Esophagus (tissue), 2 donors: ENCODE results near the gene NCOA1. TPM values are rescaled to one million over a fixed set of nuclear protein-coding genes. Genes with fewer than 3 reads are reported as not detected.
"Not testable (repeated sequence)": the region's sequence is repeated elsewhere in the genome, so short reads cannot be mapped to it uniquely, and the experiment has no call there.

Source experiments
- H3K27ac ChIP-seq, 2 donors: one replicate each; pipeline ENCODE4 v1.5.1; 2013; ENCODE audit warnings: low read depth in 2 of 2, mild to moderate bottlenecking in 2 of 2, inconsistent platforms in 1 of 2, low read length in 1 of 2, moderate library complexity in 1 of 2
- H3K27me3 ChIP-seq, 2 donors: one replicate each; pipeline ENCODE4 v1.6.1; 2013; ENCODE audit warnings: low read length in 2 of 2, control low read depth in 1 of 2, mild to moderate bottlenecking in 1 of 2; ENCODE audit not compliant: insufficient read depth in 2 of 2, control insufficient read depth in 1 of 2
- H3K36me3 ChIP-seq, 2 donors: one replicate each; pipeline ENCODE4 v1.6.1; 2013; ENCODE audit warnings: low read length in 1 of 2; ENCODE audit not compliant: control insufficient read depth in 2 of 2, insufficient read depth in 2 of 2
- H3K4me1 ChIP-seq, 2 donors: one replicate each; pipeline ENCODE4 v1.6.1; 2013; ENCODE audit warnings: low read length in 1 of 2; ENCODE audit not compliant: control insufficient read depth in 2 of 2, insufficient read depth in 2 of 2
- H3K4me3 ChIP-seq, 2 donors: one replicate each; pipeline ENCODE4 v1.5.1; 2013; ENCODE audit warnings: low read length in 2 of 2, mild to moderate bottlenecking in 2 of 2, low read depth in 1 of 2, moderate library complexity in 1 of 2
- H3K9me3 ChIP-seq, 2 donors: one replicate each; pipeline ENCODE4 v1.6.1; 2013; ENCODE audit warnings: mild to moderate bottlenecking in 2 of 2, low read depth in 1 of 2, low read length in 1 of 2, moderate library complexity in 1 of 2; ENCODE audit not compliant: control insufficient read depth in 2 of 2, insufficient read depth in 1 of 2
- WGBS, 2 donors: extraction: QIAGEN DNeasy Blood & Tissue Kit; methylation state at CpG; one replicate each; pipeline ENCODE4 v1.1.7; 2013; 5-methylcytosine and 5-hydroxymethylcytosine counted together
- polyA plus RNA-seq, 2 donors: library from polyadenylated mRNA; stranded (reverse); fragments of 200-250 nt; gene quantifications; one replicate each; pipeline ENCODE4 v1.2.3, GENCODE V29; 2013
- donor health status: healthy with polysubstance abuse.
- donor health status: Bipolar disorder and iron deficiency.

The NCOA1 gene
- polyA plus RNA-seq, 2 donors, result 8.7 to 13.7 TPM

DNA sequence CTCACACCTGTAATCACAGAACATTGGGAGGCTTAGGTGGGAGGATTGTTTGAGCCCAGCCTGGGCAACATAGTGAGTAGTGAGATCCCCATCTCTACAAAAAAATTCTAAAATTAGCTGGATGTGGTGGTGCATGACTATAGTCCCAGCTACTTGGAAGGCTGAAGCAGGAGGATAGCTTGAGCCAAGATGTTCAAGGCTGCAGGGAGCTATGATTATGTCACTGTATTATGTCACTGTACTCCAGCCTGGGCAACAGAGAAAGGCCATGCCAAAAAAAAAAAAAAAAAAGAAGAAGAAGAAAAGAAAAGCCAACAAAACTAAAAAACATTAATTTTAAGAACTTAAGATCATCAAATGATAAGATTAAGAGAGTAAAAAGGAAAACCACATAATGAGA is 17.4 kb upstream of the NCOA1 start:
- Histone ChIP-seq H3K4me1 (no peaks in the 10 kb centered on the region), H3K27ac (no peak overlapping the region), H3K4me3 (no peak overlapping the region), H3K9me3 (no peaks in the 10 kb centered on the region), H3K36me3 (no peaks in the 10 kb centered on the region), H3K27me3 (no peaks in the 10 kb centered on the region)

DNA sequence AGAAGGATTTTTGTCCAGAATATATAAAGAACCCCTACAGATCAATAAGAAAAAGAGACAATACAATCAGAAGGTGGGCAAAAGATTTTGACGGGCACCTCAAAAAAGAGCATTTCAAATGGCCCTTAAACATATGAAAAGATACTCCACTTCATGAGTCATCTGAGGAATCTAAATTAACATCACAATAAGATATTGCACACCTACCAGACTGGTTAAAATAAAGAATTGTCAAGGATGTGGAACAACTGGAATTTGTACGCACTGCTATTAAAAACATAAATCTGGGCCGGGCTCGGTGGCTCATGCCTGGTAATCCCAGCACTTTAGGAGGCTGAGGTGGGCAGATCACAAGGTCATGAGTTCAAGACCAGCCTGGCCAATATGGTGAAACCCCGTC is 17.0 kb upstream of the NCOA1 start:
- no peak overlapping the region for H3K4me3 ChIP-seq
- H3K9me3 ChIP-seq, result no peaks in the 10 kb centered on the region
- 72 to 74% methylated on average over 5 of the region's 5 CpGs for WGBS, 2 donors
- H3K36me3 ChIP-seq, result no peaks in the 10 kb centered on the region
- no peaks in the 10 kb centered on the region for H3K4me1 ChIP-seq
- no peaks in the 10 kb centered on the region for H3K27me3 ChIP-seq
- H3K27ac ChIP-seq, result peak overlapping the region in 1 of 2 donors; percentile 9

DNA sequence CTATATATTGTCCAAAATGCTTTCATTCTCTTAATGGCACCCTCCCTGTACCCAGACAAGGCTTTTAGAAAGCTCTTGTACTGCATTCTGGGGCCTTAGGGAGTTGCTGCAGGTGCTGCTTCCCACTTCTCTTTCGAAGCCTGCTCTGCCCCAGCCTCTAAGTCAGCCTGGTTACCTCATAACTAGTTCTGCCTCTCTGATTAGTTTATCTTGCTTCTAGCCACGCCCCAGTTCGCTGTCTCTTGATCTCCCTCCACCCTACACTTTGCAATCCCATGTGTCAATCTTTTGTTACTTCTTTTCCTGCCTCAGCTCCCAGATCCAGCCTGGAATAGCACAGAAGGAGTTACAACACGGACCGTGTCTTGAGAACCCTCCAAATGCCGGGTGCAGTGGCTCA is 13.8 kb upstream of the NCOA1 start:
- H3K27me3 ChIP-seq, result no peaks in the 10 kb centered on the region
- WGBS, 2 donors, result 67 to 75% methylated on average over 6 of the region's 6 CpGs
- peak overlapping the region in 1 of 2 donors; percentile 13 for H3K27ac ChIP-seq
- no peaks in the 10 kb centered on the region for H3K4me1 ChIP-seq
- H3K36me3 ChIP-seq, result no peaks in the 10 kb centered on the region
- H3K9me3 ChIP-seq, result no peaks in the 10 kb centered on the region
- H3K4me3 ChIP-seq, result no peak overlapping the region

DNA sequence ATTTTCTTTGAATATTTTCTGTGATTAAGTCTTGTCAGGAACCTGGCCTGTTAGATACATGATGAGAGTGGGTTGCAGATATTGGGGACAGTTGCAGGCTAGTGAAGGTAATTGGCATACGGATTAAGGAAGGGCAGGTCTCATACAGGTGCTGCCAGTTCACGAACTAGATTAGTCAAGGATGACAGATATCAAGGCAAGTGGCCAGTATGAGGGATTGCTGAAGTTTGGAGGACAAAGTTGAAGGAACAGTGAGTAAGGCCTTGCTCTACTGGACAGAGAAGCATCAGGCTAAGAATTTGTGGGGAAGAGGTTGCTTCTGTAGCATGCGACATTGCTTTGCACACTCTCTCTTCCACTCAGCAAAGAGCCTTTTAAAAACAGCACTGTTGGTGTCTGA is 12.8 kb upstream of the NCOA1 start:
- Histone ChIP-seq H3K4me1 (peaks cover 0 to 3% of the 10 kb centered on the region in 2 donors), H3K27ac (peak overlapping the region in 1 of 2 donors; percentile 24), H3K36me3 (no peaks in the 10 kb centered on the region), H3K27me3 (no peaks in the 10 kb centered on the region), H3K4me3 (no peak overlapping the region), H3K9me3 (no peaks in the 10 kb centered on the region)
- WGBS, 2 donors, result 61 to 67% methylated on average over 3 of the region's 3 CpGs

DNA sequence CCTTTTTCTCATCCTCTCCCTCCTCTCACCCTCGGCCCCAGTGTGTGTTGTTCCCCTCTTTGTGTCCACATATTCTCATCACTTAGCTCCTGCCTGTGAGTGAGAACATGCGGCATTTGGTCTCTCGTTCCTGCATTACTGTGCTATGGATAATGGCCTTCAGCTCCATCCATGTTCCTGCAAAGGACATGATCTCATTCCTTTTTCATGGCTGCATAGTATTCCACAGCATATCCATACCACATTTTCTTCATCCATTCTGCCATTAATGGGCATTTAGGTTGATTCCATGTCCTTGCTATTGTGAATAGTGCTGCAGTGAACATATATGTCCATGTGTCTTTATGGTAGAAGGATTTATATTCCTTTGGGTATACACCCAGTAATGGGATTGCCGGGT is 10.8 kb upstream of the NCOA1 start:
- Histone ChIP-seq H3K27me3 (no peaks in the 10 kb centered on the region), H3K27ac (no peak overlapping the region), H3K9me3 (no peaks in the 10 kb centered on the region), H3K36me3 (no peaks in the 10 kb centered on the region), H3K4me3 (no peak overlapping the region), H3K4me1 (peaks cover 0 to 3% of the 10 kb centered on the region in 2 donors)
- 91 to 93% methylated on average over 4 of the region's 4 CpGs for WGBS, 2 donors

DNA sequence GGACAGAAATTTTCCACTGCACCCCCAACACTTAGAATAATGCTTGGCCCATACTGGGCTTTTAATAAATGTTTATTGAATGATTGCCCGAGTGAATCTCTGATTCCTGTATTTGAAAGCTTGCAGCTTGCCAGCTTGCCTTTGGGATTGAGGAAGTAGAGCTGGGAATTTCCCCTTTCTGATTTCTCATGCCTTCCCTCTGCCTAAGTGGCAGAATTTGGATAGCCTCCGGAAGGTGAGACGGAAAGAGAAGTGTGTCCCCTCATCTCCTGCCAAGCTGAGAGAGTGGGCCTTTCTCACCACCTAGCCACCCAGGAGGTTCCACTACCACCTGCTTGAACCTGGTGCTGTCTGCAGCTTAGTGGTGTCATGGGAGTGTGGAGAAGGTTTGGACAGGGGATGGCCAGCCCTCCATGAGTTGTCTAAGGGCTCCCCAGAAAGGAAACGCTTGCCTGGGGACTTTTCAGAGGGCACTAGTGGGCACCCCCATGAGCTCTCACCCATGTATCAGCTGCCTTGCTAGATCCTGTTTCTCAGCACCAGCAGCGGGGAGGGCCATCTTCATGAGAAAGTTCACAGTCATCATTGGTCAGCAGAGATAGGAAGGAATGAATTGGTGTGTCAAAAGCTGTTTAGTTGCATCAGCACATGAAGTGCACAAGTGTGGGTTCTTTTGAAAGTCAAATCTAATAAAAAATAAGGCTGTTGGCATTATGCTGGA is 8.6 kb upstream of the NCOA1 start:
- Histone ChIP-seq H3K4me3 (no peak overlapping the region), H3K4me1 (peaks cover 0 to 3% of the 10 kb centered on the region in 2 donors), H3K27me3 (no peaks in the 10 kb centered on the region), H3K9me3 (no peaks in the 10 kb centered on the region), H3K36me3 (no peaks in the 10 kb centered on the region), H3K27ac (no peak overlapping the region)
- WGBS, 2 donors, result 53 to 54% methylated on average over 5 of the region's 5 CpGs

DNA sequence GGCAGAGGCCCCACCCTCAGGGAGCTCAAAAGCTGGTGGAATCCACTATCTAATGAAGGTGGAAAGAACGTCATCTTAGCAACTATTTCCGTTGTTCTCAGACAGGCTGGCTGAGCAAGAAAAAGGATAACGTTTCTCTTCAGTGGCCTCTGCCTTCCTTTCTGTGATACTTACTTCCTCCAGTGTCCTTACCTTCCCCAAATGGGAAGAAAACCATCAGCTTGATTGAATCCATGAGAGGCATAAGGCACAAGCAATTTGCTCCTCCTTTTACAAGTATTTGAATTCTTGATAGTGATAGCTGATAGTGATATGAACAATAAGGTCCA is 8.1 kb upstream of the NCOA1 start:
- Histone ChIP-seq H3K36me3 (no peaks in the 10 kb centered on the region), H3K4me3 (no peak overlapping the region), H3K27ac (no peak overlapping the region), H3K27me3 (no peaks in the 10 kb centered on the region), H3K4me1 (peaks cover 0 to 3% of the 10 kb centered on the region in 2 donors), H3K9me3 (no peaks in the 10 kb centered on the region)
- 64 to 67% methylated on average over 3 of the region's 3 CpGs for WGBS, 2 donors

DNA sequence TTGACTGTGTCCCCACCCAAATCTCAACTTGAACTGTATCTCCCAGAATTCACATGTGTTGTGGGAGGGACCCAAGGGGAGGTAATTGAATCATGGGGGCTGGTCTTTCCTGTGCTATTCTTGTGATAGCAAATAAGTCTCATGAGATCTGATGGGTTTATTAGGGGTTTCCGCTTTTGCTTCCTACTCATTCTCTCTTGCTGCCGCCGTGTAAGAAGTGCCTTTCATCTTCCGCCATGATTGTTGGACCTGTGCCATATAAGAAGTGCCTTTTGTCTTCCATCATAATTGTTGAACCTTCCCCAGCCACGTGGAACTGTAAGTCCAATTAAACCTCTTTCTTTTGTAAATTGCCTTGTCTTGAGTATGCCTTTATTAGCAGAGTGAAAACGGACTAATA is 6.4 kb upstream of the NCOA1 start:
- WGBS, 2 donors, result 88 to 92% methylated on average over 6 of the region's 6 CpGs
- not testable (repeated sequence) for H3K4me3 ChIP-seq, H3K36me3 ChIP-seq, H3K27me3 ChIP-seq, H3K27ac ChIP-seq, H3K9me3 ChIP-seq, H3K4me1 ChIP-seq

DNA sequence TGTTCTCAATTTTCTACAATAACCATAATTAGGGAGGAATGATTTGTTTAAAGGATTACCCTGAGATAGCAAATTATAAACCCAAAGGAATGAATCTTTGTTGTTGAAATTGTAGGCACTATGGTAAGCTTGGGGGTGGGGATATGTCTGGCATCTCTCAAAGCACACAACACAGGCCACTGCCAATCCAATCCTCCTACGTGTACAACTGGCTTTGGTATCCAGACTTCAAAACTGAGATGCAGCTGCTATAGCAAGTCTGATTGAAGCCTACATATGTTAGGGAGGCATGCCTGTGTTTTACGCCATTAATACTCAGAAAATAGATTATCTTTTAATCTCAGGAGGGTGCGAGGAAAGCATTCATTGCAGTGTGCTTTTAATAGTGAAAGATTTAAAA is 5.9 kb upstream of the NCOA1 start:
- H3K4me1 ChIP-seq, result peaks cover 0 to 7% of the 10 kb centered on the region in 2 donors
- 71 to 84% methylated on average over 3 of the region's 3 CpGs for WGBS, 2 donors

DNA sequence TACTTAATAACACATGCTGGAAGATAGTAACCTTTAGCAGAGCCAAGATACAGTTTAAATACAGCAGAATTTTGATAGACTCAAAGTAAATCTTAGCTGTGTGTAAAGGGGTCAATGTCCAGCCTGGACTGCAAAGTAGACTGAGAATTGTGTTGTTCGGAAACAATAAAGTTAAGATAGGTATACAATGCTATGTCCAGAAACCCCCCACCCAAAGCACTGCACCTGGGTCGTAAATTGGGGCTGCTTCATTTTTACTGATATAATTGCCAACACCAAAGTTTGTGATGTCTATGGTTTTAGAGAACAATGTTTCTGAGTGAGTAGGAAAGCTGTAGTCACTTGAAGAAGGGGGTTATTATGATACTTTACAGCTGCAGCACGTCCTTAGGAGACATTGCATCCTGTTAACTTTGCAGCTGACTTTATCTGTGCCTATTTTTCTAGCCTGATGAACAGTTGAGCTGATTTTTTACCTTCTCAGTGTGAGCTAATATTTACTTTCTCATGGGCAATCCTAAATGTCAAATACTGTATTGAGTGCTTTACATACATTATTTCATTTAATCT is 4.3 kb upstream of the NCOA1 start:
- 67 to 88% methylated on average over 3 of the region's 3 CpGs for WGBS, 2 donors
- no peak overlapping the region for H3K27ac ChIP-seq
- no peaks in the 10 kb centered on the region for H3K27me3 ChIP-seq
- no peaks in the 10 kb centered on the region for H3K36me3 ChIP-seq
- H3K4me3 ChIP-seq, result no peak overlapping the region
- H3K4me1 ChIP-seq, result peaks cover 0 to 7% of the 10 kb centered on the region in 2 donors
- H3K9me3 ChIP-seq, result no peaks in the 10 kb centered on the region

More for the DNA sequence above, 5.9 kb upstream of the NCOA1 start:
- H3K27ac ChIP-seq, result no peak overlapping the region
- H3K27me3 ChIP-seq, result no peaks in the 10 kb centered on the region
- H3K4me3 ChIP-seq, result no peak overlapping the region
- no peaks in the 10 kb centered on the region for H3K36me3 ChIP-seq
- H3K9me3 ChIP-seq, result no peaks in the 10 kb centered on the region
